Panc1 (cell line): ENCODE measurements around the gene SMIM8. TPM values are rescaled to one million over a fixed set of nuclear protein-coding genes. Genes with fewer than 3 reads are reported as not detected.

Experiments
- ATAC-seq: fragments of 200-7000 bp; cut with Tn5 transposase; 2 replicates; pipeline ENCODE4 v1.9.1; 2020; ENCODE audit warnings: mild to moderate bottlenecking, moderate library complexity
- BruUV-seq: library from RNA; stranded (reverse); fragments of 400-500 nt; replicated peaks from 2 replicates; lab custom pipeline; 2021; lab: Mats Ljungman, UMichigan
- CTCF ChIA-PET: fragments of 300-600 bp; sonication (Branson Sonifier 250); formaldehyde crosslinking; loops from one replicate; lab custom pipeline; 2022; ENCODE audit warnings: antibody characterized with exemption; lab: Charles Lee
- POLR2A ChIA-PET: fragments of 300-600 bp; sonication (Branson Sonifier 250); formaldehyde crosslinking; loops from one replicate; lab custom pipeline; 2022; ENCODE audit warnings: antibody characterized with exemption; lab: Charles Lee
- DNase-seq: peaks from one replicate; pipeline ENCODE4 v3.0.0-alpha.2; 2010; ENCODE audit warnings: low read depth, low spot score
- H3K27ac ChIP-seq: 2 replicates; pipeline ENCODE4 v1.5.1; 2011; ENCODE audit warnings: mild to moderate bottlenecking, low read length, inconsistent platforms
- H3K27me3 ChIP-seq: fragments of 200-500 bp; sonication (Bioruptor generic); 2 replicates; pipeline ENCODE4 v1.6.0; 2014; ENCODE audit warnings: low read length, inconsistent platforms; ENCODE audit not compliant: control insufficient read depth, insufficient read depth
- H3K36me3 ChIP-seq: fragments of 200-500 bp; sonication (Bioruptor generic); 2 replicates; pipeline ENCODE4 v1.5.1; 2014; ENCODE audit warnings: inconsistent platforms, mild to moderate bottlenecking, low read length, moderate library complexity; ENCODE audit not compliant: control insufficient read depth, insufficient read depth
- H3K4me1 ChIP-seq: 2 replicates; pipeline ENCODE4 v1.5.1; 2011; ENCODE audit warnings: inconsistent platforms, mild to moderate bottlenecking, low read length, moderate library complexity; ENCODE audit not compliant: control insufficient read depth, insufficient read depth
- H3K4me3 ChIP-seq, 2 experiments: 2 replicates each; pipeline ENCODE4 v1.5.1; 2011 to 2012; ENCODE audit warnings: low read depth in 2 of 2, low read length in 2 of 2, mild to moderate bottlenecking in 2 of 2, inconsistent platforms in 1 of 2, moderate library complexity in 1 of 2
- H3K9me3 ChIP-seq: fragments of 200-500 bp; sonication (Bioruptor generic); 2 replicates; pipeline ENCODE4 v1.5.1; 2014; ENCODE audit warnings: low read depth, mild to moderate bottlenecking, inconsistent platforms, low read length, moderate library complexity; ENCODE audit not compliant: control insufficient read depth, insufficient read depth
- POLR2AphosphoS5 ChIP-seq: IDR thresholded peaks from 2 replicates; pipeline ENCODE4 v1.6.1; 2012; ENCODE audit warnings: mild to moderate bottlenecking, low read depth, low read length, moderate library complexity
- REST ChIP-seq, 2 experiments: IDR thresholded peaks; 2 replicates each; pipeline ENCODE4 v1.6.1; 2011 to 2012; ENCODE audit warnings: low read depth in 2 of 2, control low read depth in 1 of 2, low read length in 1 of 2, mild to moderate bottlenecking in 1 of 2, moderate library complexity in 1 of 2; ENCODE audit not compliant: insufficient read depth in 1 of 2
- SIN3A ChIP-seq: IDR thresholded peaks from 2 replicates; pipeline ENCODE4 v1.6.1; 2012; ENCODE audit warnings: low read depth, mild to moderate bottlenecking, low read length, moderate library complexity, borderline replicate concordance; ENCODE audit not compliant: insufficient read depth
- TCF7L2 ChIP-seq: IDR thresholded peaks from 2 replicates; pipeline ENCODE4 v1.6.1; 2011; ENCODE audit warnings: mild to moderate bottlenecking, low read depth, low read length, inconsistent platforms
- in situ Hi-C: cut with HindIII; loops from 2 replicates; pipeline ENCODE4 v1.10.0; 2016; ENCODE audit warnings: low sequenced_read_pairs, low pct_unique_long_range_greater_than_20kb
- intact Hi-C: fragments of 100-400 bp; cut with micrococcal nuclease; formaldehyde crosslinking; loops from one replicate; pipeline ENCODE4 v1.10.0; 2022; ENCODE audit not compliant: unreplicated experiment
- total RNA-seq: library from RNA; stranded (reverse); gene quantifications from one replicate; pipeline ENCODE4 v1.2.1, GENCODE V29; 2021; ENCODE audit not compliant: unreplicated experiment
- TF ChIP-seq, protein P1 (sequence below): fragments of 450-650 bp; IDR thresholded peaks from 2 replicates; pipeline ENCODE4 v1.5.1; 2017; ENCODE audit warnings: mild to moderate bottlenecking

The SMIM8 gene
- total RNA-seq, 1 experiment from 2014 or later = 6.7 TPM

DNA sequence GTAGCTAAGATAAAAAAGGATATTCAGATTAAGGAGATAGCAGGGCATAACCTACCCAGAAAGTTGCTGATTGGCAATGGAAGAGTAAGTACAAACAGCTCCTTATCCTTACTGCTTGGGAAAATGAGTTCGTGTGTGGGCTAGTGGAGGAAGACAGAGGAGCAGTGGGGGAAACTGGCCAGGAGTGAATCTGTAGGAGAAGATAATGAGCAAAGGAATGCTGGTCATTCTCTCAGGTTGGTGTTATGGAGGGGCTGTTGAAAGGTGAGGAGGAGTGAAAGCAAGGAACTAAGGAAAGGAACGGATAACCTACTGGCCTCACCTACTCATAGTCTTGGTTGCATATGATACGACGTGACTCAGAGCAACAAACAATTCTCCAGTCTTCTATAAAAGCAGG is 14.0 kb downstream of the SMIM8 start:
- no TSS peak for BruUV-seq
- POLR2A ChIA-PET = no interaction called here
- Histone ChIP-seq H3K27me3 (no peaks in the 10 kb centered on the region), H3K4me3 (no peak overlapping the region), H3K4me1 (no peaks in the 10 kb centered on the region), H3K27ac (no peak overlapping the region), H3K9me3 (no peaks in the 10 kb centered on the region), H3K36me3 (no peaks in the 10 kb centered on the region)
- CTCF ChIA-PET = interaction anchor here (0.6 kb wide), 1 partner anchor 15 kb away, joined by 3 read pairs; no protein-coding TSS in a partner anchor
- ATAC-seq = no peak
- no peak for DNase-seq
- in situ Hi-C loops = no loop called here
- TF ChIP-seq TCF7L2 (no peak), POLR2AphosphoS5 (no peak), SIN3A (no peak), REST (IDR thresholded peaks at IDR 0.05; ENCODE audit: insufficient read depth in 1 of 2, low read depth in 2 of 2, low read length in 1 of 2) (no peak)
- intact Hi-C loops = no loop called here

GRCh38 chr6:87340230-87340629 is 17.8 kb downstream of the SMIM8 start:
- Histone ChIP-seq H3K4me3 (no peak overlapping the region), H3K9me3 (no peaks in the 10 kb centered on the region), H3K27ac (no peak overlapping the region), H3K36me3 (no peaks in the 10 kb centered on the region), H3K27me3 (no peaks in the 10 kb centered on the region), H3K4me1 (no peaks in the 10 kb centered on the region)
- in situ Hi-C loops = no loop called here
- CTCF ChIA-PET = interaction anchor here (0.6 kb wide), 1 partner anchor 105 kb away, joined by 3 read pairs; no protein-coding TSS in a partner anchor
- DNase-seq (no peak), ATAC-seq (no peak)
- intact Hi-C loops = no loop called here
- TF ChIP-seq TCF7L2 (no peak), REST (IDR thresholded peaks at IDR 0.05; ENCODE audit: insufficient read depth in 1 of 2, low read depth in 2 of 2, low read length in 1 of 2) (no peak)
- POLR2A ChIA-PET = no interaction called here
- BruUV-seq = no TSS peak

DNA sequence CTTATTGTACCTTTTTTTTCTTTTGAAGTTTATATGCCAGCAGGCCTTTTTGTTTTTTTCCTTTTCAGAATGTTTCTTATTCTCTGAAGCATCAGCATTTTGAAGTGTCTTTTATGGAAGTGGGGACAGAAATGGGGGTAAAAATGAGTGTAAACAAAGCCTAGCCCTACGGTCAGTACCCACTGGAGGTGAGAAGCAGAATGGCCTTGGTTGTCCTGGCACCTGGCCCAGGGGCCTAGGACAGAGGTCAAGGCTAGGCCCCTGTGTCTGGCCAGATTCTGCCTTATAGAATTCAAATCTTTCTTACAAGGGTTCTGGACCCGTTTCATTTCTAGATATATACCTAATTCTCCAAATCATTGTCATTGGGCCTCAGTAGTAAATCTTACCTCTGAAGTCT is 18.8 kb downstream of the SMIM8 start:
- BruUV-seq = no TSS peak
- POLR2A ChIA-PET = no interaction called here

More for the DNA sequence above, 18.8 kb downstream of the SMIM8 start:
- H3K4me3 ChIP-seq = no peak overlapping the region
- H3K9me3 ChIP-seq = no peaks in the 10 kb centered on the region
- ATAC-seq = no peak
- intact Hi-C loops = no loop called here
- H3K27ac ChIP-seq = no peak overlapping the region
- in situ Hi-C loops = no loop called here
- CTCF ChIA-PET = no interaction called here
- no peak for DNase-seq
- H3K36me3 ChIP-seq = no peaks in the 10 kb centered on the region
- H3K4me1 ChIP-seq = no peaks in the 10 kb centered on the region
- TF ChIP-seq TCF7L2 = no peak
- no peak for TF ChIP-seq SIN3A
- TF ChIP-seq, protein P1, sequence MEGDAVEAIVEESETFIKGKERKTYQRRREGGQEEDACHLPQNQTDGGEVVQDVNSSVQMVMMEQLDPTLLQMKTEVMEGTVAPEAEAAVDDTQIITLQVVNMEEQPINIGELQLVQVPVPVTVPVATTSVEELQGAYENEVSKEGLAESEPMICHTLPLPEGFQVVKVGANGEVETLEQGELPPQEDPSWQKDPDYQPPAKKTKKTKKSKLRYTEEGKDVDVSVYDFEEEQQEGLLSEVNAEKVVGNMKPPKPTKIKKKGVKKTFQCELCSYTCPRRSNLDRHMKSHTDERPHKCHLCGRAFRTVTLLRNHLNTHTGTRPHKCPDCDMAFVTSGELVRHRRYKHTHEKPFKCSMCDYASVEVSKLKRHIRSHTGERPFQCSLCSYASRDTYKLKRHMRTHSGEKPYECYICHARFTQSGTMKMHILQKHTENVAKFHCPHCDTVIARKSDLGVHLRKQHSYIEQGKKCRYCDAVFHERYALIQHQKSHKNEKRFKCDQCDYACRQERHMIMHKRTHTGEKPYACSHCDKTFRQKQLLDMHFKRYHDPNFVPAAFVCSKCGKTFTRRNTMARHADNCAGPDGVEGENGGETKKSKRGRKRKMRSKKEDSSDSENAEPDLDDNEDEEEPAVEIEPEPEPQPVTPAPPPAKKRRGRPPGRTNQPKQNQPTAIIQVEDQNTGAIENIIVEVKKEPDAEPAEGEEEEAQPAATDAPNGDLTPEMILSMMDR = no peak
- TF ChIP-seq POLR2AphosphoS5 = no peak
- TF ChIP-seq REST (IDR thresholded peaks at IDR 0.05; ENCODE audit: insufficient read depth in 1 of 2, low read depth in 2 of 2, low read length in 1 of 2) = no peak
- H3K27me3 ChIP-seq = no peaks in the 10 kb centered on the region
